Smooth muscle cell of the brain vasculature (primary cell): ENCODE results near the gene TUBGCP6.
"Not testable (repeated sequence)": the region's sequence is repeated elsewhere in the genome, so short reads cannot be mapped to it uniquely, and the experiment has no call there.

ENCODE experiments used
- DNase-seq: peaks from one replicate; pipeline ENCODE4 v3.0.0-alpha.2; 2012; ENCODE audit warnings: low read depth, low spot score

TUBGCP6 gene

GRCh38 chr22:50169774-50170341, 75.0 kb downstream of the TUBGCP6 start:
- no peak for DNase-seq

GRCh38 chr22:50169181-50169759, 75.6 kb downstream of the TUBGCP6 start:
- no peak for DNase-seq

GRCh38 chr22:50168490-50169180, 76.2 kb downstream of the TUBGCP6 start:
- DNase-seq = not testable (repeated sequence)

GRCh38 chr22:50167689-50168489, 76.9 kb downstream of the TUBGCP6 start:
- no peak for DNase-seq
